BLaER1 (cell line): Measurements from ENCODE around the gene COA3.

Experiments used
- H3K27ac ChIP-seq: shearing (Covaris generic); formaldehyde crosslinking; 2 replicates; pipeline ENCODE4 v1.8.1; 2022
- H3K27me3 ChIP-seq: shearing (Covaris generic); formaldehyde crosslinking; 2 replicates; pipeline ENCODE4 v1.8.1; 2022
- H3K36me3 ChIP-seq: shearing (Covaris generic); formaldehyde crosslinking; 2 replicates; pipeline ENCODE4 v1.8.1; 2022
- H3K4me1 ChIP-seq: shearing (Covaris generic); formaldehyde crosslinking; 2 replicates; pipeline ENCODE4 v1.8.1; 2022
- H3K4me2 ChIP-seq: shearing (Covaris generic); formaldehyde crosslinking; 2 replicates; pipeline ENCODE4 v1.8.1; 2022
- H3K4me3 ChIP-seq: shearing (Covaris generic); formaldehyde crosslinking; 2 replicates; pipeline ENCODE4 v1.8.1; 2022
- H3K9ac ChIP-seq: shearing (Covaris generic); formaldehyde crosslinking; 2 replicates; pipeline ENCODE4 v1.8.1; 2022
- H3K9me3 ChIP-seq: shearing (Covaris generic); formaldehyde crosslinking; 2 replicates; pipeline ENCODE4 v1.8.1; 2022
- H4K20me1 ChIP-seq: shearing (Covaris generic); formaldehyde crosslinking; 2 replicates; pipeline ENCODE4 v1.8.1; 2022
- Cebpa-rat ChIP-seq: shearing (Covaris generic); IDR thresholded peaks from 2 replicates; pipeline ENCODE4 v1.8.1; 2022

Gene COA3

DNA sequence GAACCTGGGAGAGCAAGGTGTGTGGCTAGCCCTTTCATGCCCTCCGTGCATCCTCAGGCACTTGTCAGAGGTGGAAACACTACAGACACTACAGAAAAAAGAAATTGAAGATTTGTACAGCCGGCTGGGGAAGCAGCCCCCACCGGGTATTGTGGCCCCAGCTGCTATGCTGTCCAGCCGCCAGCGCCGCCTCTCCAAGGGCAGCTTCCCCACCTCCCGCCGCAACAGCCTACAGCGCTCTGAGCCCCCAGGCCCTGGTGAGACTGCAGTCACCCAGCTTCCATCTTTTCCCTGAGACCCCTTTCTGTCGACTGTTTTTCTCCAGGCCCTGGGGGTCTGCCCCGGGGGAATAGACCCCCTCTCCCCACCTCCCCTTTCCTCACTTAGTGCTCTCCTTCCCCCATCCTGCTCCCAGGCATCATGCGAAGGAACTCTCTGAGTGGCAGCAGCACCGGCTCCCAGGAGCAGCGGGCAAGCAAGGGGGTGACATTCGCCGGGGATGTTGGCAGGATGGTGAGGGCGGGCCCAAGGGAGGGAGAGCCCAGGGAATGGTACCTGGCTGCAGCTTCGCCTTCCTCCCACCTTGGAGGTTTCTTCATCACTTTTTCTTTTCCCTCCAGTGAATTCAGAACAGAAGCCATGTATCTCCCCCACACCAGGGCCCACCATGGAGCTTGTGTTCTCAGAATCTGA lies 2.3 kb downstream of the COA3 start:
- Histone ChIP-seq H3K4me3 (no peak overlapping the region), H3K27ac (no peak overlapping the region), H4K20me1 (no peaks in the 10 kb centered on the region), H3K36me3 (peaks cover 21% of the 10 kb centered on the region), H3K4me1 (peaks cover 21% of the 10 kb centered on the region), H3K9ac (no peak overlapping the region), H3K27me3 (no peaks in the 10 kb centered on the region), H3K4me2 (no peak overlapping the region), H3K9me3 (no peaks in the 10 kb centered on the region)
- TF ChIP-seq Cebpa-rat = no peak

- H3K36me3 ChIP-seq = peaks cover 21% of the 10 kb centered on the region
- TF ChIP-seq Cebpa-rat = no peak
- H3K9me3 ChIP-seq = no peaks in the 10 kb centered on the region
- H3K9ac ChIP-seq = no peak overlapping the region
- H3K27ac ChIP-seq = no peak overlapping the region
- no peak overlapping the region for H3K4me3 ChIP-seq
- H3K4me2 ChIP-seq = no peak overlapping the region
- H4K20me1 ChIP-seq = no peaks in the 10 kb centered on the region
- peaks cover 21% of the 10 kb centered on the region for H3K4me1 ChIP-seq
- H3K27me3 ChIP-seq = no peaks in the 10 kb centered on the region
Measured at GRCh38 chr17:42795465-42795864, 3.0 kb downstream of the COA3 start.

DNA sequence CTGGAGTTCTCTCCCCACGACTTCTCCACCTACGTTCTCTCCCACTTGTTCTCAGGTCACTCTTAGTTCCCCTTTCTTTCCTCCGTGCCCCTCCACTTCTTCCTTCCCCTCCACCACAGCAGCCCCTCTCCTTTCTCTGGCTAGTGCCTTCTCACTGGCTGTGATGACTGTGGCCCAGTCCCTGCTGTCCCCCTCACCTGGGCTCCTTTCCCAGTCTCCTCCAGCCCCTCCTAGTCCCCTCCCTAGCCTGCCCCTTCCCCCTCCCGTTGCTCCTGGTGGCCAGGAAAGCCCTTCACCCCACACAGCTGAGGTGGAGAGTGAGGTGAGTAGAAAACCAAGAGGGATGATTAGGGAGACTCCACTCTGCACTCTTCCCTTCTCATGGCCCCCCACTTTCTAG lies 3.4 kb downstream of the COA3 start:
- Histone ChIP-seq H3K4me3 (no peak overlapping the region), H4K20me1 (no peaks in the 10 kb centered on the region), H3K36me3 (peaks cover 21% of the 10 kb centered on the region), H3K9me3 (no peaks in the 10 kb centered on the region), H3K27me3 (no peaks in the 10 kb centered on the region), H3K9ac (no peak overlapping the region), H3K27ac (no peak overlapping the region), H3K4me2 (no peak overlapping the region), H3K4me1 (peaks cover 21% of the 10 kb centered on the region)
- no peak for TF ChIP-seq Cebpa-rat

GRCh38 chr17:42792545-42792944 lies 6.0 kb downstream of the COA3 start:
- Histone ChIP-seq H4K20me1 (no peaks in the 10 kb centered on the region), H3K36me3 (peaks cover 21% of the 10 kb centered on the region), H3K27me3 (peaks cover 3% of the 10 kb centered on the region; the same call in 1 of the 2 replicates), H3K4me1 (peaks cover 10% of the 10 kb centered on the region), H3K4me2 (no peak overlapping the region), H3K27ac (no peak overlapping the region), H3K9me3 (no peaks in the 10 kb centered on the region), H3K9ac (no peak overlapping the region), H3K4me3 (no peak overlapping the region)
- TF ChIP-seq Cebpa-rat = no peak

GRCh38 chr17:42791948-42792347 lies 6.6 kb downstream of the COA3 start:
- Histone ChIP-seq H3K27ac (no peak overlapping the region), H3K27me3 (peaks cover 9% of the 10 kb centered on the region), H3K4me3 (no peak overlapping the region), H3K9ac (no peak overlapping the region), H4K20me1 (no peaks in the 10 kb centered on the region), H3K36me3 (peaks cover 18% of the 10 kb centered on the region), H3K9me3 (no peaks in the 10 kb centered on the region), H3K4me1 (peaks cover 4% of the 10 kb centered on the region), H3K4me2 (no peak overlapping the region)
- no peak for TF ChIP-seq Cebpa-rat

GRCh38 chr17:42787266-42787665 lies 11.2 kb downstream of the COA3 start:
- no peak for TF ChIP-seq Cebpa-rat
- no peak overlapping the region for H3K27ac ChIP-seq
- H3K4me2 ChIP-seq = no peak overlapping the region
- H3K9ac ChIP-seq = no peak overlapping the region
- H3K27me3 ChIP-seq = peaks cover 56% of the 10 kb centered on the region
- peaks cover 4% of the 10 kb centered on the region; the same call in 1 of the 2 replicates for H3K9me3 ChIP-seq
- no peak overlapping the region for H3K4me3 ChIP-seq
- H3K36me3 ChIP-seq = no peaks in the 10 kb centered on the region
- H4K20me1 ChIP-seq = peaks cover 19% of the 10 kb centered on the region; the same call in 1 of the 2 replicates
- no peaks in the 10 kb centered on the region for H3K4me1 ChIP-seq

DNA sequence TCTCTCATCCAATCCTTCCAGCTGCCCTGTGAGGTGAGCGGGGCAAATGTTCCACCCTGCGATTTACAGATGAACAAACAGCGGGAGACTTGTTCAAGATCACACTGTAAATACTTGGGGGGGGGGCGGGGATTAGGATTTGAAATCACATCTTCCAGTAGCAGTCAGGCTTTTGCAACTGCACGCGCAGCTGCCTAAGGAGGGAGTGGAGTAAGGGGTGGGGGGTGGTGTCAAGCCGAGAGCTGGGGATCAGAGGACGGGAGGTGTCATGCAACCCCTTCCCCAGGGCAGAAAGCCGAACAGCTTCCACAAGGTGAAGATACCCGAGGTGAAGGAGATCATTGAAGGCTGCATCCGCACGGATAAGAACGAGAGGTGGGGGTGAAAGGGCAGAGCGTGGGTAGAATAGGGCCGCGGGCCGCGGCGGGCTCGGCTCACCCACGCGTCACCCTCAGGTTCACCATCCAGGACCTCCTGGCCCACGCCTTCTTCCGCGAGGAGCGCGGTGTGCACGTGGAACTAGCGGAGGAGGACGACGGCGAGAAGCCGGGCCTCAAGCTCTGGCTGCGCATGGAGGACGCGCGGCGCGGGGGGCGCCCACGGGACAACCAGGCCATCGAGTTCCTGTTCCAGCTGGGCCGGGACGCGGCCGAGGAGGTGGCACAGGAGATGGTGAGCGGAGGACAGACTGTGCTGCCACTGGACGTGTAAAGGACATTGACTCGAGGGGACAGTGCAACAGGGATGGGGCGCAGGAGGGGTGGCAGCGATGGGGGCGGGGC lies 13.5 kb downstream of the COA3 start:
- H3K27ac ChIP-seq = no peak overlapping the region
- no peak for TF ChIP-seq Cebpa-rat
- peaks cover 78% of the 10 kb centered on the region for H3K27me3 ChIP-seq
- no peak overlapping the region for H3K4me2 ChIP-seq
- peaks cover 4% of the 10 kb centered on the region; the same call in 1 of the 2 replicates for H3K9me3 ChIP-seq
- H3K36me3 ChIP-seq = peaks cover under 1% of the 10 kb centered on the region; the same call in 1 of the 2 replicates
- H4K20me1 ChIP-seq = peaks cover 37% of the 10 kb centered on the region; the same call in 1 of the 2 replicates
- no peak overlapping the region for H3K9ac ChIP-seq
- H3K4me1 ChIP-seq = peaks cover 5% of the 10 kb centered on the region; the same call in 1 of the 2 replicates
- no peak overlapping the region for H3K4me3 ChIP-seq

GRCh38 chr17:42784409-42784808 lies 14.1 kb downstream of the COA3 start:
- peaks cover 43% of the 10 kb centered on the region; the same call in 1 of the 2 replicates for H4K20me1 ChIP-seq
- no peak overlapping the region for H3K27ac ChIP-seq
- peaks cover 4% of the 10 kb centered on the region; the same call in 1 of the 2 replicates for H3K9me3 ChIP-seq
- H3K4me1 ChIP-seq = peaks cover 9% of the 10 kb centered on the region; the same call in 1 of the 2 replicates
- no peak overlapping the region for H3K9ac ChIP-seq
- peaks cover 84% of the 10 kb centered on the region for H3K27me3 ChIP-seq
- TF ChIP-seq Cebpa-rat = no peak
- peaks cover 7% of the 10 kb centered on the region; the same call in 1 of the 2 replicates for H3K36me3 ChIP-seq
- no peak overlapping the region for H3K4me3 ChIP-seq
- H3K4me2 ChIP-seq = no peak overlapping the region

DNA sequence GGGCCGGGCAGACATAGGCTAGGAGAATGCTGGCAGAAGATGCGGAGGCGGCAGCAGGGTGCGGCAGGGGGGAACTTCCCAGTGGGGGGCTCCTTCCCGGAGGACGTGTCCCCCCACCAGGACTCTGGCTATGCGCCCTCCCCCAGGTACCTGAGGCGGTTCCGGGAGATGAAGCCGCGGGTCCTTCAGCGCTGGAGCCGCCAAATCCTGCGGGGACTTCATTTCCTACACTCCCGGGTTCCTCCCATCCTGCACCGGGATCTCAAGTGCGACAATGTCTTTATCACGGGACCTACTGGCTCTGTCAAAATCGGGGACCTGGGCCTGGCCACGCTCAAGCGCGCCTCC lies 14.7 kb downstream of the COA3 start:
- TF ChIP-seq Cebpa-rat = no peak
- peaks cover 9% of the 10 kb centered on the region; the same call in 1 of the 2 replicates for H3K4me1 ChIP-seq
- H3K4me3 ChIP-seq = no peak overlapping the region
- H3K4me2 ChIP-seq = no peak overlapping the region
- H3K27me3 ChIP-seq = peaks cover 91% of the 10 kb centered on the region
- peaks cover 4% of the 10 kb centered on the region; the same call in 1 of the 2 replicates for H3K9me3 ChIP-seq
- peaks cover 48% of the 10 kb centered on the region; the same call in 1 of the 2 replicates for H4K20me1 ChIP-seq
- H3K9ac ChIP-seq = no peak overlapping the region
- no peak overlapping the region for H3K27ac ChIP-seq
- peaks cover 13% of the 10 kb centered on the region; the same call in 1 of the 2 replicates for H3K36me3 ChIP-seq
